Lung microvascular endothelial cell (primary cell): ENCODE data around the gene FMN1. TPM values are rescaled to one million over a fixed set of nuclear protein-coding genes. Genes with fewer than 3 reads are reported as not detected.

Source experiments
- DNase-seq, 2 donors: peaks; one replicate each; pipeline versions ENCODE4 v3.0.0 to v3.0.0-alpha.2; 2010; ENCODE audit warnings: low read depth in 2 of 2
- total RNA-seq: library from RNA; depleted of rRNA; stranded (reverse); fragments of >200 nt; gene quantifications from 2 replicates; pipeline ENCODE4 v1.2.1, GENCODE V29; 2014

Gene FMN1
- total RNA-seq, 1 donor from 2014 or later: under 0.01 TPM

DNA sequence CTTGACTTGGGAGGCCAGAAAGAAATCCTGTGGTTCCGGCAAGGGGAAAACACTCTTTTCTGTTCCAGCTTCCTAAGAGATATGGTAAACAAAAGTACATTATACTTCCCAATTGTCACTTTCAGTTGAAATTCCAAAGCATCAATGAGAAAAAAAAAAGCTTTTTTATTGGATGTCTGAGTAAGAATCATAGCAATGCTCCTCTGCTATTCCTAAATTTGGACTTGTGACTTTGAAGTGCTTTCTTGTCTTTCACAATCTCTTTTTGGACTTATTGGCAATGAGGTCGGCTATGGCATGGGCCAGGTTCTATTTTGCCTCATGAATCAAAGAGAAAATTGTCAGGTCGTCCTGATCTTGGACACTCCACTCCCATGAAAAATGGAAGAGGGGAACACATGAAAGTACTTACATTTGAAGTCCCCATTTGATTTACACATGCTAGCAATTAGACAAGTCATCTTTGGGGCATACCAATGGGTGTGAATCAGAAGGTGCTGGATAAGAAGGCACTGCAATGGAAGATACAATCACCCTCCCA, 306.2 kb downstream of the FMN1 start:
- no peak for DNase-seq

DNA sequence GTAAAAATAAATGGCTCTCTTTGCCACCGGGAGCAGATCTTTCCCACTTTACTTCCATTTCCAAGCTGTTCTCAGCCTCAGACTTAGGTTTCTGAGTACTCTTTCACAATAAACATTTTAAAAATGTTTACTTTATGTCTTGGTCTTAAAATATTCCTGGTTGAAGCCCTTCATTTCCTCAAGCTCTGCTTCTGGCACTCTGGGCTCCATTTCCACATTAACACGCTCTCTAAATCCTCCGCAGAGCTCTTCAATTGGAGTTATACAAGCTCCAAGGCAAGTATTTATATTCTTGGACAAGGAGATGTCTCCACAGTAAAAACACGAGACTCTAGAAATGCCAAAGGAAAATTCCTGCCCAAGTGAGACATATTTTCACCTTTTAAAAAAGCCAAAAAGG, 307.4 kb downstream of the FMN1 start:
- DNase-seq: no peak

DNA sequence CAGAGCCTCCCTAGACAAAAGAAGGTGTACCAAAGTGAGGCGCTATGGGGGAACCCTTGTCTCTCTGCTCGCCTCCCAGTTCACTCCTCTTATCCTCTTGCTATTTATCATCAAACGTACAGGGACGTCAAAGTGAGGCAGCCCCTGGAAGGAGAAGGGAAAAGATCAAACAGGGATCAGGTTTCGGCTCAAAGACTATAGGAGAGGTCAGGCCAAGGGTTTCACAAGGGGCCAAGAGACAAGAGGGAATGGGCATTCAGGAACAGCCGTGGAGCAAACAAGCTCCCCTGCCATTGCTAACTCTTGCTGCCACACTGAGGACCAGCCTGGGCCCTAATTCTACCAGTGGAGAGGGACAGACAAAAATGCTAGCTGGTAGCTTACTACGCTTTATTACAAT, 308.1 kb downstream of the FMN1 start:
- no peak for DNase-seq

- no peak for DNase-seq
Measured at GRCh38 chr15:32885713-32886112, 308.8 kb downstream of the FMN1 start.

- peak in 1 of 2 donors; percentile 66 for DNase-seq
Measured at GRCh38 chr15:32884146-32884545, 310.4 kb downstream of the FMN1 start.

DNA sequence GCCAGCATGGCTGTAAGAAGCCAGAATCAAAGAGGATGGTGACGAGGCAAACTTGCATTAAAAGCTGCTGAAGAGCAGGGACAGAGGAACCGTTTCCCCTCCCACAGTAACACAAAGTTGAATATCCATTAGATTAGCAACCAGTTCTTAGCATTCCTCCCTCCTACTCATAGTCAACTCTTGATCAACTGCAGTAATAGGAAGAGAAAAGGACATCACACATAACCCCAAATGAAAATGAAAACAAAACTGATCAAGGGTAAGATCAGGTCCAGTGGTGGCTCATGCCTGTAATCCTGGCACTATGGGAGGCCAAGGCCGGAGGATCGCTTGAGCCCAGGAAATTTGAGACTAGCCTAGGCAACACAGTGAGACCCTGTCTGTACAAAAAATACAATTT, 311.6 kb downstream of the FMN1 start:
- DNase-seq: no peak

- DNase-seq: no peak
Measured at GRCh38 chr15:32881528-32881927, 313.0 kb downstream of the FMN1 start.

- DNase-seq: no peak
Measured at GRCh38 chr15:32880642-32881041, 313.9 kb downstream of the FMN1 start.

DNA sequence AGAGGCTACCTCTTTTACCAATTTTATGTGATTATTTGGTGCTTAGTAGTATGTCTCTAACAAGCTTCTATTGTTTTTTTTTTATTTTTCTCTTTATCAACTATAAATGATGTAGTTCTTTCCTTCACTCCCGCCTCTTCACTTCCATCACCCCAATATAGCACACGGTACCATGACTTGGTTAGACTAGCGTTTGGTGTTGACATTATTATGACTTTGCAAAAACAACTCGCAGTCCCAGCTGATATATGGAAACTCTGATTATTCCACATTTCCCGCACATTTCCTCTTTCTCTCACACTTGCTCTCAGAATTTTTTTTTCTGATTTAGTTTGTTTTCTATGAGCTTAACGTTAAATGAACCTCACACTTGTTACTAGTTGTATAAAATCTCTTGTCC, 314.5 kb downstream of the FMN1 start:
- DNase-seq: peak; percentile 4 to 87

GRCh38 chr15:32878869-32879805, 315.4 kb downstream of the FMN1 start:
- DNase-seq: peak in 1 of 2 donors; percentile 28

- peak; percentile 35 to 65 for DNase-seq
Measured at GRCh38 chr15:32878342-32878741, 316.2 kb downstream of the FMN1 start.

DNA sequence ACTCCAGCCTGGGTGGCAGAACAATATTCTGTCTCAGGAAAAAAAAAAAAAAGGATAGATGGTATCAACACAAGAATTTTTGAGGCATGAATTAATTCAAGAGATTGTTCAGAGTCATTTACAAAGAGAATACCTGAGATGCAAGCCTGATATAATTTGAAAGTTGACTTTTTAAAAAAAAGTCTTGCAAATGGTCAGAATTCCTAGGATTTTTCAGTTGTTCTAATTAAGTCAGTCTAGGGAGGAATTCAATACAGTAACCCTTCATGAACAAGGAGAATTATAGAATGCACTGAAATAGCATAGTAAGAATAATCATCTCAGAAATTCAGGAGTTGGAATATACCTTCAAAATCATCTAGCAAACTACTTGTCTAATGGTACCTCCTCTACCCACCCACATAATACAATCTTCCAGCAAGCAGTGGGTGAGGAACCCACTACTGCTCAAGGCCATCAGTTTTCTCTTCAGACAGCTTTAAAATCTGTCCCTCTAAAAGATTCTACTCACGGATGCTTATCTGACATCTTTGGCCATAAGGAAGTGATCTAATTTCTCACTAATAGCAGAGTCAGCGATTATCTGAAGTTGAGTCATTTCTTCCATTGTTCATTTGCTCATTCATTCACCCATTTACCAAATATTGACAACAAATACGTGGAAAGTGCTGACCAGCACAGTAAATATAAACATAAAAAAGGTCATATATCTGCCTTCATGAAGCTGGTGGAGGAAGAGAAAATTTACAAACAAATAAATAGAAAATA, 317.1 kb downstream of the FMN1 start:
- DNase-seq: peak; percentile 11 to 56

GRCh38 chr15:32873284-32874114, 321.0 kb downstream of the FMN1 start:
- DNase-seq: no peak

DNA sequence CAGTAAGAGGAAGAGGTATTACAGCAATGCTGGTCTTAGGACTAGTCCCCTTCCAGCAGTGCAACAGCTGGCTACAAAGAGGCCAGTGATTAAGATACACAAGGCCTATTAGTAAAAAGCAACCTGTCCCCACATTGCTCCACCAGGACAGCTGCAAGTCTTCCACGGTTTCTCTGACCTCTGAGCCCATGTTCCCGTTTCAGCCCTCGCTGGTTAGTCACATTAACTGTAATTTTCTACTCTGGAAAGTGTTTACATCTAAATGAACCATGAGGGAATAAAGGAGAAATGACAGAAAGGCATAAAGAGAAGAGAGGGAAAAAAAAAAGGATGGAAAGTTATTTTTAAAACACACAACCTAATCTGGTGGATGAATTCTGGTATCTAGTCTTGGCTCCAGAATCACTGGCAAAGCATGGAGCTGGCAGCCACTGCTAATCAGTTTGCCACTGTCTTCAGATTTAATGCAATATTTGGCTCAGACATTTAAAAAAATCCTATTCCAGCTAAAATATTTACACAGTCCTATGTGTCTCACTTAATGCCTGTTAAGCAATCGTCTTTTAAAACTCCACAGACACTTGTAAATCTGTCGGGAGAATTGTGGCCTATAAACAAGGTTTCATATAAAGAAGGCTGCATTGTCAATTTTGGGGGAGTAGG, 321.8 kb downstream of the FMN1 start:
- DNase-seq: no peak

GRCh38 chr15:32871883-32872282, 322.6 kb downstream of the FMN1 start:
- DNase-seq: no peak

DNA sequence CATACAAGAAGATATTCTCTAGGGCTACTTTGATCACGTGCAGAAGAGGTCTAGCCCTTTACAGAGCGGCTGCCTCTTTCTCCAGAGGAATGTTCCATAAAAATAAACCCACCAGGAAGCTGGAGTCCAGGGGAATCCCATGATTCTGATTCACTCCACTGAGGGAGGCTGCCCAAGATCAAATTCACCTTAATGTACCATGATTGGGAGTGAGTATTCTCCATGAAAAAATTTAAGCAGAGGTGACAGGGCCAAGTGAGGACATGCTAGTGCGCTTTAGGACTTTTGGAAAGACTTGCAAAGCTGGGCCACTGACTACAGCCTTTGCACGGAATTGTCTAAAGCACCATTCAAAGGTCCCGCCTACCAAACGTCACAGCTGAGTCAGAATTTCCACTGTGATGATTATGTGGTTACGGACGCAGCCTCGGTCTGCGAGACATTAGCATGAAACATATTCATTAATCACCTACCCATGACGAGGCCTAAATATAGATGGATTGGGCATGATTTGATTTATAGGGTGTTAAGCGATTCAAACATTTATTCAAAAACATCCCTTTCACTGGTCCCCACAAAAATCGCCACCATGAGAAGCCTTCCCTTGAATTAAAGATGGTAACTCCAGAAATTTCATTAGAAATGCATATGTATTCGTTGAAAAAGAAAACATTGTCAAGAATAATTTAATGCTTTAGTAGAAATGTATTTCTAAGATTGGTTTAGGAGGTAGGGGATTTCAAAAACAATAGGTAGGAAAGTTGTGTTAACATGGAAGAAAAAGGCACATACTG, 324.1 kb downstream of the FMN1 start:
- peak; percentile 57 to 98 for DNase-seq

- peak in 1 of 2 donors; percentile 3 for DNase-seq
Measured at GRCh38 chr15:32869776-32870175, 324.7 kb downstream of the FMN1 start.

- DNase-seq: peak in 1 of 2 donors; percentile 84
Measured at GRCh38 chr15:32867313-32867626, 327.2 kb downstream of the FMN1 start.

DNA sequence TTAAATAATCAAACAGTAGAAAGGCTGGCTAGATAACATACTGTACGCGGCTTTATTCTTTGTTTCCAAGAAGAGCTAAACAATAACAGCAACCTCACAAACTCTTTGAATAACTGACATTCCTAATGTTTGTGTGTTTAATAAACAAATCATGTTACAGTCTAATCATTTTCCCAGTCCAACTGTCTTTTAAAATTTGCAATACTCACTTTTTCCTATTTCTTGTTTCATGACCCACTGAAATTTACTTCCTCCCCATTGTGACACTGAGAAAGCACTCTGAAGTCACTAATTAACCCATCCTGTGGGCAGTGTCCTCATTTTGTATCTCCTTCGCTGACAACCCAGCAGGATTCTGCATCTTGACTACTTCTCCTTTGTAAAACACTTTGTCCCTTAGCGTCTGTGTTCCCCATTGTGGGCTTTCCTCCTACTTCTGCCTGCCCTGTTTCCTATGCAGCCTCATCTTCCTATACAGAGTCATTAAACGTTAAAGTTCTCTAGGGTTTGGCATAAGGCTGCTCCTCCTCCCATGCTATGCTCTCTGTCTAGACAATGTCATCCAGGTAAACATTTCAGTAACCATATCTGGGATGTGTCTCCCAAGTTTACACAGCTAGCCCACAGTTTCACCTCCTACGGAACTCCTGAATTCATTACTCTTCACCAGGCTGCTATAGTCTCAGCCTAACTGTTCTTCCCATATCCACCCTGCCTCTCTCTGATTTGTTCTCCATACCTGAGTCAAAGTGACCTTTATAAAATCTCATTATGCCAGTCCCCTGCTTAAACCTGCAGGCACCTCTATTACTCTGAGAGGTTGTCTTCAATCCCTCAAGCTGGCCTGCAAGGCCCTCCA, 327.8 kb downstream of the FMN1 start:
- peak in 1 of 2 donors; percentile 7 for DNase-seq
